OCI-LY3 (cell line): ENCODE data around the gene SC5D.

Experiments used
- H2AFZ ChIP-seq: fragments of 200-600, 300-600 bp; shearing (Covaris generic); 2 replicates; pipeline ENCODE4 v1.6.0; 2014; ENCODE audit warnings: antibody characterized with exemption, low read depth, low read length
- H3K27ac ChIP-seq: fragments of 200-600, 300-600 bp; sonication (generic); 2 replicates; pipeline ENCODE4 v1.5.1; 2014; ENCODE audit warnings: mild to moderate bottlenecking, low read length, moderate library complexity, mixed read lengths
- H3K27me3 ChIP-seq: fragments of 200-600, 300-600 bp; sonication (generic); 2 replicates; pipeline ENCODE4 v1.6.1; 2014; ENCODE audit warnings: low read depth, low read length, mixed read lengths
- H3K36me3 ChIP-seq: fragments of 200-600, 300-600 bp; sonication (generic); replicated peaks from 2 replicates; pipeline ENCODE3; 2014; ENCODE audit warnings: low read depth, low read length, mixed read lengths
- H3K4me1 ChIP-seq: fragments of 300-600, 200-600 bp; sonication (generic); 2 replicates; pipeline ENCODE4 v1.6.1; 2014; ENCODE audit warnings: low read length, mixed read lengths
- H3K4me2 ChIP-seq: fragments of 200-600, 300-600 bp; sonication (generic); 2 replicates; pipeline ENCODE4 v1.6.1; 2014; ENCODE audit warnings: low read length, mixed read lengths
- H3K4me3 ChIP-seq: fragments of 300-600, 200-600 bp; sonication (generic); 2 replicates; pipeline ENCODE4 v1.5.1; 2014; ENCODE audit warnings: antibody characterized with exemption, mild to moderate bottlenecking, low read length, moderate library complexity
- H3K79me2 ChIP-seq: fragments of 300-600, 200-600 bp; shearing (Covaris generic); 2 replicates; pipeline ENCODE4 v1.6.1; 2014; ENCODE audit warnings: mild to moderate bottlenecking, low read length, mixed read lengths
- H3K9ac ChIP-seq: fragments of 300-600, 200-600 bp; shearing (Covaris generic); 2 replicates; pipeline ENCODE4 v1.6.0; 2014; ENCODE audit warnings: mild to moderate bottlenecking, low read length, moderate library complexity
- H3K9me3 ChIP-seq: fragments of 200-600, 300-600 bp; shearing (Covaris generic); 2 replicates; pipeline ENCODE4 v1.6.1; 2014; ENCODE audit warnings: low read length, mixed read lengths; ENCODE audit not compliant: insufficient read depth
- H4K20me1 ChIP-seq: fragments of 200-600, 300-600 bp; sonication (generic); 2 replicates; pipeline ENCODE4 v1.6.1; 2016; ENCODE audit warnings: low read length, mixed read lengths; ENCODE audit not compliant: insufficient read depth
- CTCF ChIP-seq: fragments of 200-600, 300-600 bp; sonication (generic); IDR thresholded peaks from 2 replicates; pipeline ENCODE4 v1.5.1; 2014; ENCODE audit warnings: antibody characterized with exemption, low read length, low read depth
- EZH2phosphoT487 ChIP-seq: fragments of 200-600 bp; shearing (Covaris generic); IDR thresholded peaks from 2 replicates; pipeline ENCODE4 v1.6.1; 2018; ENCODE audit warnings: antibody characterized with exemption, mixed run types, low read depth

Gene SC5D

GRCh38 chr11:121281698-121282097, 10.9 kb upstream of the SC5D start:
- TF ChIP-seq CTCF (no peak), EZH2phosphoT487 (no peak)
- H2AFZ ChIP-seq, result no peak overlapping the region
- H3K4me2 ChIP-seq, result no peak overlapping the region
- no peak overlapping the region for H3K4me3 ChIP-seq
- no peaks in the 10 kb centered on the region for H3K79me2 ChIP-seq
- no peaks in the 10 kb centered on the region for H3K36me3 ChIP-seq
- H3K9ac ChIP-seq, result no peak overlapping the region
- peaks cover 12% of the 10 kb centered on the region for H3K4me1 ChIP-seq
- no peaks in the 10 kb centered on the region for H3K27me3 ChIP-seq
- H3K27ac ChIP-seq, result no peak overlapping the region
- no peaks in the 10 kb centered on the region for H4K20me1 ChIP-seq
- no peaks in the 10 kb centered on the region for H3K9me3 ChIP-seq

DNA sequence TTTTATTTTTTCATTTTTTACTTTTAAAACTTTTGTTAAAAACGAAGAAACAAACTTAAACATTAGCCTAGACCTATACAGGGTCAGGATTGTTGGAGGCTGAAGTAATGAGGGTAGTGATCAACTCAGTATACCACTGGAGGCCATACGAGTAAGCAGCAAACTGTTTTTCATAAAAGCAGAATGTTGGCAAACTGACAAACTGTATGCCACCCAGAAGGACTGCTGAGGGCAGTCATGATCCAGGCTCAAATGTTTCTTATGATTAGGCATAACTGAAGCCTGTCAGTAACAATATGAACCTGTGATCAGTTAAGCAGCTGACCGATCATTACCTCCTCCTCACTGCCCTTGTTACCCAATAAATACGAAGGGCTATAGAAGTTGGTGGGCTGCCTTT, 10.2 kb upstream of the SC5D start:
- H3K4me2 ChIP-seq, result no peak overlapping the region
- peaks cover 12% of the 10 kb centered on the region for H3K4me1 ChIP-seq
- TF ChIP-seq EZH2phosphoT487, result no peak
- TF ChIP-seq CTCF, result no peak
- no peak overlapping the region for H3K9ac ChIP-seq
- H3K79me2 ChIP-seq, result no peaks in the 10 kb centered on the region
- no peak overlapping the region for H3K27ac ChIP-seq
- no peak overlapping the region for H3K4me3 ChIP-seq
- H3K9me3 ChIP-seq, result no peaks in the 10 kb centered on the region
- H4K20me1 ChIP-seq, result no peaks in the 10 kb centered on the region
- no peaks in the 10 kb centered on the region for H3K27me3 ChIP-seq
- no peak overlapping the region for H2AFZ ChIP-seq
- no peaks in the 10 kb centered on the region for H3K36me3 ChIP-seq

GRCh38 chr11:121282886-121283502, 9.6 kb upstream of the SC5D start:
- no peaks in the 10 kb centered on the region for H4K20me1 ChIP-seq
- H3K9me3 ChIP-seq, result no peaks in the 10 kb centered on the region
- no peaks in the 10 kb centered on the region for H3K36me3 ChIP-seq
- peak overlapping the region; percentile 43; the same call in 1 of the 2 replicates for H2AFZ ChIP-seq
- no peak for TF ChIP-seq EZH2phosphoT487
- TF ChIP-seq CTCF, result no peak
- H3K79me2 ChIP-seq, result no peaks in the 10 kb centered on the region
- peak overlapping the region; percentile 21; the same call in 1 of the 2 replicates for H3K27ac ChIP-seq
- no peaks in the 10 kb centered on the region for H3K27me3 ChIP-seq
- H3K4me2 ChIP-seq, result peak overlapping the region; percentile 27
- peaks cover 12% of the 10 kb centered on the region for H3K4me1 ChIP-seq
- H3K9ac ChIP-seq, result no peak overlapping the region; the same call in 1 of the 2 replicates
- no peak overlapping the region for H3K4me3 ChIP-seq

- H3K9me3 ChIP-seq, result peaks cover 3% of the 10 kb centered on the region; the same call in 1 of the 2 replicates
- peak overlapping the region; percentile 94; the same call in 1 of the 2 replicates for H3K4me3 ChIP-seq
- peaks cover 20% of the 10 kb centered on the region for H3K4me1 ChIP-seq
- TF ChIP-seq CTCF (no peak), EZH2phosphoT487 (no peak)
- peaks cover 31% of the 10 kb centered on the region for H4K20me1 ChIP-seq
- H3K79me2 ChIP-seq, result peaks cover 37% of the 10 kb centered on the region
- peak overlapping the region; percentile 96 for H3K9ac ChIP-seq
- H2AFZ ChIP-seq, result no peak overlapping the region
- H3K36me3 ChIP-seq, result peaks cover 17% of the 10 kb centered on the region
- H3K27ac ChIP-seq, result peak overlapping the region; percentile 96
- peak overlapping the region; percentile 90 for H3K4me2 ChIP-seq
- H3K27me3 ChIP-seq, result no peaks in the 10 kb centered on the region
Observed at GRCh38 chr11:121291319-121291718, 1.3 kb upstream of the SC5D start.
